Fibroblast of villous mesenchyme (primary cell): ENCODE results near the gene SDHB. TPM values are rescaled to one million over a fixed set of nuclear protein-coding genes. Genes with fewer than 3 reads are reported as not detected.
"Not testable (repeated sequence)": the region's sequence is repeated elsewhere in the genome, so short reads cannot be mapped to it uniquely, and the experiment has no call there.

Experiments used
- DNase-seq: peaks from one replicate; pipeline ENCODE4 v3.0.0-alpha.2; 2010; ENCODE audit warnings: low read depth
- H3K4me3 ChIP-seq: 2 replicates; pipeline ENCODE4 v1.5.1; 2011; ENCODE audit warnings: low read depth, mild to moderate bottlenecking, low read length
- total RNA-seq: library from RNA; depleted of rRNA; stranded (reverse); fragments of >200 nt; gene quantifications from 2 replicates; pipeline ENCODE4 v1.2.3, GENCODE V29; 2012
- TF ChIP-seq, protein P1 (sequence below): IDR thresholded peaks from 2 replicates; pipeline ENCODE4 v1.5.1; 2012; ENCODE audit warnings: low read depth, mild to moderate bottlenecking, low read length; ENCODE audit not compliant: insufficient read depth

SDHB gene
- total RNA-seq, 1 donor: 123 TPM

DNA sequence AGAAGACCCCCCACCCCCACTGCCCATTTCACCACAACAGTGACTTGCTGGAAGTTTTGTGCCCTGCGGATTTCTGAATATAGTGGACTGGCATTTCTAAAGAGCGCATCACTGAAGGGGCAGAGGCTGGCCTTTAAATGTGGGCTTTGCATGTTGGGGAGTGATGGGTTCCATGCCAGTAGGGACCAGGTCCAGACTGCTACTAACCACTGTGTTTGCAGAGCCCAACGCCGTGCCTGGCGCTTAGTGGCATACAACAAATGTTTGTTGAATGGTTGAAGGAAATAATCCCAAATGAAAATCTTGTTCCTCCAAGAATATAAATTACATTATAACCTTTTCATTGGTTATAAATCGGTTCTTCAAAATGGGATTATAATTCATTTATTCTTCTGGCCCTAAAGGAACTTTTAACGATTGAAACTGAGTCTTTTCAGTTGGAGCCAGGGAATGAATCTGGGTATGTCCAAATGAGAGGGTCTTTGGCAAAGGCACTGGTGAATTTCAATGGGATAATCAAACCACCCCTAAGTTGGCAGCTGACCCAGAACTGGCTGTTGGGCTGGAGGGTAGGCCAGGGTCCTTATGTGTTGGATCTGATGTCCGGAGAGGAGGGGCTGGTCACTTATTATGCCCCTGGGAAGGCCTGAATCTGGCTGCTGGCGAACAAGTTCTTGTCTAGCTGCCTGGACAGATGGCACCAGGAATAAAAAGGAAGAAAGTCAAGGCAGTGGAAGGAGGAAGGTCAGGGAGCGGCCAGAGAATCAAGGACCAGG lies 13.8 kb upstream of the SDHB start:
- H3K4me3 ChIP-seq: no peak overlapping the region
- DNase-seq: no peak
- TF ChIP-seq, protein P1, sequence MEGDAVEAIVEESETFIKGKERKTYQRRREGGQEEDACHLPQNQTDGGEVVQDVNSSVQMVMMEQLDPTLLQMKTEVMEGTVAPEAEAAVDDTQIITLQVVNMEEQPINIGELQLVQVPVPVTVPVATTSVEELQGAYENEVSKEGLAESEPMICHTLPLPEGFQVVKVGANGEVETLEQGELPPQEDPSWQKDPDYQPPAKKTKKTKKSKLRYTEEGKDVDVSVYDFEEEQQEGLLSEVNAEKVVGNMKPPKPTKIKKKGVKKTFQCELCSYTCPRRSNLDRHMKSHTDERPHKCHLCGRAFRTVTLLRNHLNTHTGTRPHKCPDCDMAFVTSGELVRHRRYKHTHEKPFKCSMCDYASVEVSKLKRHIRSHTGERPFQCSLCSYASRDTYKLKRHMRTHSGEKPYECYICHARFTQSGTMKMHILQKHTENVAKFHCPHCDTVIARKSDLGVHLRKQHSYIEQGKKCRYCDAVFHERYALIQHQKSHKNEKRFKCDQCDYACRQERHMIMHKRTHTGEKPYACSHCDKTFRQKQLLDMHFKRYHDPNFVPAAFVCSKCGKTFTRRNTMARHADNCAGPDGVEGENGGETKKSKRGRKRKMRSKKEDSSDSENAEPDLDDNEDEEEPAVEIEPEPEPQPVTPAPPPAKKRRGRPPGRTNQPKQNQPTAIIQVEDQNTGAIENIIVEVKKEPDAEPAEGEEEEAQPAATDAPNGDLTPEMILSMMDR: no peak

DNA sequence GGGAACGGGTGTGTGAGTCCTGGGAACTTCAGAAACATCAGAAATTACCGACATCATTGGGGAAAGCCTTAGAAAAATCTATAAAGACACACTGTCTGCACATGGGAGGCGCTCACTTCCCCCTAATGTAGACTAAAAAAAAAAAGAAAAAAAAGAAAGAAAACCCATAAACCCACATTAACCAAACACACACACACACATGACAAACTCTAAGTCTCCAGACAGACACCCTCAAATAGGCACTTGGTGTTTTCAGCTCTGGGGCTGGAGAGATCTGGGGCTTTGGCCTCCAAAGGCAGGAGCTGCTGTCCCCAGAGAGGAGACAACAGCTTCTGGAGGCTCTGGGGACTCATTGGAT lies 13.2 kb upstream of the SDHB start:
- TF ChIP-seq, protein P1: no peak
- H3K4me3 ChIP-seq: no peak overlapping the region
- DNase-seq: no peak

DNA sequence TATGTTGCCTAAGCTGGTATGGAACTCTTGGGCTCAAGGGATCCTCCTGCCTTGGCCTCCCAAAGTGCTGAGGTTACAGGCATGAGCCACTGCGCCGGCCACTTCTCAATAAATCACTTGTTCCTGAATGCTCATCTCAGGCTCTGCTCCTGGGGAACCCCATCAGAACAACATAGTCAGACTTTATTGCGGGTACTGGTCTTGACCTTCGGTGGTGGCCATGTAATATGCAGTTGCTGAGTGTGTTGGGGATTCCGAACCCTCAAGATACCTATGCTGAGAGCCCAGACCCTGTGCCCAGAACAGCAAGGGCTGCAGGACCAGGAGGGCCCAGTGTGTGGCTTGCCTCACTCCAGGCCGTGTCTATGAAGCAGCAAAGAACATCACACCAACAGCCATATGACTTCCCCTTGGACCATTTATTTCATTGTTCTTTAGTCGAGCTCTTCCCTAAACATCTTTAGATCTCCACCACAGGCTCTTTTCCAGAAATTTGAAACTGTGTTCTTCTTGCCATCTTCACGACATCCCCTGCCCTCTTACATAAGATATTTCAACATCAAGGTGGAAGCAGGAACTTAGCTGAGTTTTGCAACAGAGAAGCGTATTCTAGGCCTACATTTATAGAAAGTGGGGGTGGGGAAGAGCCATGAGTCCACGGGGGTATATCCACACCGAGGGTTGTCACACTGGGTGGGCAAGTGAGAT lies 12.7 kb upstream of the SDHB start:
- no peak overlapping the region for H3K4me3 ChIP-seq
- DNase-seq: no peak
- TF ChIP-seq, protein P1: no peak

DNA sequence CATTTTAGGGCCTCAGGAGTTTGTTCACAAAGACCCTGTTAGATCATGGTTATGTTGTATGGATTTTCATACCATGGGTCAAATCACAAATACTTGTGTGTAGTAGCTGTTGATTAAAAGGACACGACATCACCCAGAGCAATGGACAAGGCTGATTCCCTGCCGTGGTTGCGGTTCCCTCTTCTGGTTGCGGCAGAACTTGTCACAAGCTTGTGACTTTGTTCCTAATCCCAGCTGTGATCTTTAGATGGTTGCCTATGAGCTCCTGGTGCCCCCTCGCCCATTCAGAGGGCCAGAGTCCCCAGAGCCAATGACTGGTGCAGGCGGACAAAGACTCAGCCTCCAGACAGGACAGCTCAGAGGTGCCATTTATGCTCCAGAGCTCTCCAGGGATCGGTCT lies 11.8 kb upstream of the SDHB start:
- TF ChIP-seq, protein P1: no peak
- no peak overlapping the region for H3K4me3 ChIP-seq
- DNase-seq: no peak

DNA sequence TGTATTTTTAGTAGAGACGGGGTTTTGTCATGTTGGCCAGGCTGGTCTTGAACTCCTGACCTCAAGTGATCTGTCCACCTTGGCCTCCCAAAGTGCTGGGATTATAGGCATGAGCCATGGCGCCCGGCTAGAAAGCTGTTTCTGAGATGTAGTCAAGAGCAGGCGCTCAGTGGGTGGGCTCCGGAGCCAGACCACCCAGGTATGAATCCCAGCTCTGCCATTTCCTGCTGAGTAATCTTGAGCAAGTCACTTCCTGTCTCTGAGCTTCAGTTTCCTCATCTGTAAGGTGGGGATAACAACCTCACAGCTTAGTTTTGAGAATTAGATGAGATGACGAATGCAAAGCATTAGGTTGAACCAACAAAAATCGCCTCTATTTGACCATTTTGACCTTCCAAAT lies 8.9 kb upstream of the SDHB start:
- not testable (repeated sequence) for H3K4me3 ChIP-seq, DNase-seq

DNA sequence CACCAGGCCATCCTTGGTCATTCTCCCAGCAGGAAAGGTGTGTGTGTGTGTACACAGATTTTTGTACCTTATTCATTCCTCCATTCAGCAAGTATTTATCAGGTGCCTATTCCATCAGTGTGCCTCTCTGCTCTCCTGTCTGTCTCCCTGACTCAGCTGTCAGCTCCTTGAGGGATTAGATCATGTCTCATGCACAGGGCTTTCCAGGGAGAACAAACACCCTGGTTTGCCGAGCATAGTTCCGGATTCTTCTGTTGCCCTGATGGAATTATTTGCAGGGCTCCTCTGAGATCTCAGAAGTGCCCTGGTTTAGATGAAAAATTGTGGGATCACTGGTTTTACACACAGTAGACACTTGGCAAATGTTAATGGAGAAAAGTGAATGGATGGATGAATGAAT lies 8.1 kb upstream of the SDHB start:
- no peak for DNase-seq
- H3K4me3 ChIP-seq: no peak overlapping the region
- TF ChIP-seq, protein P1: no peak

DNA sequence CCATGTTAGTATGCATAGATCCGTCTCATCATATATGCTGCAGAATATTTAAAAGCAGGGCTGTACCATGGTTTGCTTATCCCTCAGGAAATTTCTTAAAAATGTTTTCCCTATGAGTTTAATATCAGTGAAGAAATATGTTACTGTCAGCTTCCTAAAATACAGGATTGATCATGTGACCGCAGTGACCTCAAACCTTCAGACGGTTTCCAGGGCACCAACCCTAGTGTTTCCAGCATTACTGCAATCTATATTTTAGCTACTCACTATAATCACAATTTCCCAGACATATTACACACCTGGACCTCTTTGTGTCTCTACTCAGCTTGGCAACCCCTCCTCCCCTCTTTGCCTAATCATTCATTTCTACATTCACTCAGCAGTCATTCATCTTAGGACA lies 7.7 kb upstream of the SDHB start:
- TF ChIP-seq, protein P1: no peak
- DNase-seq: no peak
- no peak overlapping the region for H3K4me3 ChIP-seq
